GM18505 (cell line): ENCODE measurements around the gene SLK.

Source experiments
- ATAC-seq: cut with Tn5 transposase; IDR thresholded peaks from one replicate; pipeline ENCODE4 v1.9.1; 2021; ENCODE audit not compliant: unreplicated experiment
- POLR2A ChIP-seq: IDR thresholded peaks from 4 replicates; pipeline ENCODE4 v1.6.1; 2011; ENCODE audit warnings: borderline replicate concordance; ENCODE audit not compliant: insufficient read depth, insufficient read length; ENCODE audit errors: extremely low read depth

The SLK gene

GRCh38 chr10:103986360-103986759 lies 19.4 kb downstream of the SLK start:
- no peak for ATAC-seq
- no peak for TF ChIP-seq POLR2A

DNA sequence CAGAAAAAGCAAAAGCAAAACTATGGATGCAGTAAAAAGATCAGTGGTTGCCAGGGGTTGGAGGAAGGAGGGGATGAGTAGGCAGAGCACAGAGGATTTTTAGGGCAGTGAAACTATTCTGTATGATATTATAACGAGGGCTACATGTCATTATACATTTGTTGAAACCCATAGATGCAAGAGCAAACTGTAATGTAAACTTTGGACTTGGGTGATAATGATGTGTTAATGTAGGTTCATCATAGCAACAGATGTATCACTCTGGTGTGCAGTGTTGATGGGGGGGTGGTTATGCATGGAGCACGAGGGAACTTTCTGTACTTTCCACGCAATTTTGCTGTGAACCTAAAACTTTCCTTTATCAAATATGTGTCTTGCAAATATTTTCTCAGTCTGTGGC lies 23.2 kb downstream of the SLK start:
- TF ChIP-seq POLR2A: no peak
- no peak for ATAC-seq

- ATAC-seq: no peak
- TF ChIP-seq POLR2A: no peak
Measured at GRCh38 chr10:103990531-103990930, 23.6 kb downstream of the SLK start.

DNA sequence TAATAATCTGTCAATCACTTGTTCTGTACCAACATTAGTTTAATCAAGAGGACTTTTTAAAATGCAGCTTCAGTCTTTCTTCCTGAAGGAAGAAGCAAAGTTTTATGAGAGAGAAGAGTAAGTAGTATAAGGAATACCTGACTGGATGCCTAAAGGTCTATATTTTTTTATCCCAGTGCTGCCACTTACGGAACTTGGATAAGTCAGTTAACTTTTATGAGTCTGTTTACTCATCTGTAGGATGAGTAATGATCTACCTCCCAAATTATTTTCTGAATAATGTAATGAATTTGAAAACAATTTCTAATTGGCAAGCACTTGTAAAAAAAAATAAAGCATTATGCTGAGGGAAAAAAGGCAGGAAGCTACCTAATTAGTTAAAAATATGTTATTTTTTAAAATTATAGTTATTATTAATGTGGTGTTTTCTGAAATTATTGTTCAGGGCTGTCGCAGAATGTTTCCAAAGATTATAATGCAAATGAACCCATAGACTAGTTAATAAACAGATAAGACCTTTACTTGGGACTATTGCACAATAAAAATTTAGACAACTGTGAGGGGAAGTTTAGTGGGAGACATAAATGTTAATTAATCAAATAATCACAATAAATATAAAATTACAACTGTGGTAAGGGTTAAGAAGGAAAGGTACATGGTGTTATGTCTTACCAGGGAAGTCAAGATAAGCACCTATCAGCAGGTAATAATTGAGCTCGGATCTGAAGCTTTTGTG lies 24.6 kb downstream of the SLK start:
- TF ChIP-seq POLR2A: no peak
- ATAC-seq: no peak

GRCh38 chr10:103995134-103995533 lies 28.2 kb downstream of the SLK start:
- ATAC-seq: no peak
- no peak for TF ChIP-seq POLR2A

- no peak for TF ChIP-seq POLR2A
- ATAC-seq: no peak
Measured at GRCh38 chr10:103998805-103999204, 31.9 kb downstream of the SLK start.

- no peak for TF ChIP-seq POLR2A
- no peak for ATAC-seq
Measured at GRCh38 chr10:104002911-104003310, 36.0 kb downstream of the SLK start.

- TF ChIP-seq POLR2A: no peak
- no peak for ATAC-seq
Measured at GRCh38 chr10:104005172-104005863, 38.4 kb downstream of the SLK start.

- no peak for TF ChIP-seq POLR2A
- no peak for ATAC-seq
Measured at GRCh38 chr10:104011904-104012303, 45.0 kb downstream of the SLK start.

DNA sequence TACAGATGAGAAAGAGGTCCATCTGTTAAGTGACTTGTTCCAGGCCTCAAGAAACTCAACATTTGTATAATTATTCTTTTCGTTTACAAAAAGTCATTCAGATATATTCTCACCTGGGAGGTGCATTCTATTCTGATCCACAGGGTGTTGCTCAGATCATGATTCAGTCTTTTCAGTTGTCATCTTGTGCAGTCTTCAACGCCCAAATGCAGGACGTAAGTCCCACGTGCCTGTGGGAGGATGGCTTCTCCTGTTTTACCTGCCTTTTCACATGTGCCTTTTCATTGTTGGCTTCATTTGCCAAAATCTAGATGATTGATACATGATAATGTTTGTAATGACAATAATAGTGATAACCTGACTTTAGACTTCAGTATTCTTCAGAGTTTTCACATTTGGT lies 46.5 kb downstream of the SLK start:
- ATAC-seq: no peak
- TF ChIP-seq POLR2A: no peak

DNA sequence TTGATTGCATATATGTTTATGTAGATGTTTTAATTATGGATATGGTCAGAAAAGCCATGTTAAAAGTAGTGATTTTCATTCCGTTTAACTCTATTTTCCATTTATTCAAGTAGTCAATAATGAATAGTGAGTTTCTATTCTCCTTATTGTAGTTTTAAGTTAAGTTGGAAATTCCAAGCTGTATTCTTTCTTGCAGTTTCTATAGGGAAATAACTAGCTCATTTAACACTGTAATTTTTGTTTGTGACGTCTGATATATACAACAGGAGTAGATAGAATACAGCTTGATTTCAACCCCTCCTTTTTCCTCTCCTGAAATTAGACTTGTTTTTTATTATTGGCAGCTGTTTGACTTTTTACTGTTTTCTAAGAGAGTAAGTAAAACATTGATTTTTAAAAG lies 47.2 kb downstream of the SLK start:
- no peak for TF ChIP-seq POLR2A
- ATAC-seq: no peak

- no peak for ATAC-seq
- no peak for TF ChIP-seq POLR2A
Measured at GRCh38 chr10:104016661-104017060, 49.7 kb downstream of the SLK start.

DNA sequence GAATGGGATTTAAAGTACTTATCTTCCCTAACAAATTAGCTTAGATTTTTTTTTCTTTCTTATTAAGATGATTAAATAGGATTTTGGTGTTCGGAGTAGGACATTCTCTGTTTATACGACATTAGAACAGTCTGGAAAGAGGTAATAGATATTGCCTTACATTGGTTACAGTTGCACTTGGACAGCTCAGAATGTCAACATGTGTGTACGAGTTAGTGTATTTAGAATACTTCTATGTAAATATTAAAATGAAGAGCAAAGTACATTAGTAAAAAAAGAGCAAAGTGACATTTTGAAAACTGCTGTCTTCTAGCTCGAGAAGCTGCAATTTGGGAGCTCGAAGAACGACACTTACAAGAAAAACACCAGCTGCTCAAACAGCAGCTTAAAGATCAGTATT lies 51.5 kb downstream of the SLK start:
- no peak for ATAC-seq
- no peak for TF ChIP-seq POLR2A

DNA sequence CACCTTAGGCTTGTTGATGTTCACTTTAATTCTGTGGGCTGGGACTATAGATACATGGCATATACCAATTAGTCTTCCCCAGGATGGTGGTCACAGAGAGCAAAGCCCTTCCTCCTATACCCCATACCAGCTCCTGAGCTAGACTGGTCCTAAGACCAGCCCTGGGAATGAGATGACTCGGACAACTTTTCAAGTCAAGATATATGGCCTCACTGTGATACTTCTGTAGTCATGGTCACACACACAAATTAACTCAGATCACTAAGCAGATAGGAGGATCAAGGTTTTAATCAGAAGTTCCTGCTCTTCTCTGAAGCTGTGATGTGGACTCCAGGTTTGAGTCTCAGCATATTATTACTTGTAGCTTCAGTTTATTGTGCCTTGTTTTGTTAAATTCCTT lies 53.1 kb downstream of the SLK start:
- TF ChIP-seq POLR2A: no peak
- ATAC-seq: no peak
